VCaP (cell line): ENCODE results near the gene ANO5.

Source experiments
- H3K27ac ChIP-seq: fragments of 450-650 bp; 2 replicates; pipeline ENCODE4 v1.5.1; 2017
- CTCF ChIP-seq: fragments of 450-650 bp; conservative IDR thresholded peaks from 2 replicates; pipeline ENCODE4 v1.5.1; 2017; ENCODE audit warnings: mild to moderate bottlenecking, moderate library complexity

ANO5 gene

GRCh38 chr11:22189660-22190059 lies 3.2 kb upstream of the ANO5 start:
- no peak overlapping the region for H3K27ac ChIP-seq
- TF ChIP-seq CTCF: no peak

- TF ChIP-seq CTCF: no peak
- no peak overlapping the region for H3K27ac ChIP-seq
Observed at GRCh38 chr11:22190827-22191463, 1.9 kb upstream of the ANO5 start.

GRCh38 chr11:22192289-22192641 lies 620 bp upstream of the ANO5 start:
- no peak overlapping the region for H3K27ac ChIP-seq

GRCh38 chr11:22193348-22194051 lies 615 bp downstream of the ANO5 start:
- no peak overlapping the region for H3K27ac ChIP-seq
- TF ChIP-seq CTCF: no peak

More at GRCh38 chr11:22192289-22192641, 620 bp upstream of the ANO5 start:
- no peak for TF ChIP-seq CTCF

GRCh38 chr11:22194306-22194705 lies 1.4 kb downstream of the ANO5 start:
- H3K27ac ChIP-seq: no peak overlapping the region
- TF ChIP-seq CTCF: no peak

GRCh38 chr11:22194907-22195306 lies 2.0 kb downstream of the ANO5 start:
- no peak for TF ChIP-seq CTCF
- H3K27ac ChIP-seq: no peak overlapping the region

- TF ChIP-seq CTCF: no peak
Observed at GRCh38 chr11:22197139-22198005, 4.5 kb downstream of the ANO5 start.

More at GRCh38 chr11:22197139-22198005, 4.5 kb downstream of the ANO5 start:
- H3K27ac ChIP-seq: no peak overlapping the region
